Tibial nerve (tissue), 4 donors: ENCODE results near the gene PROK1. TPM values are rescaled to one million over a fixed set of nuclear protein-coding genes. Genes with fewer than 3 reads are reported as not detected.

Experiments used
- DNase-seq, 2 donors: peaks; one replicate each; pipeline ENCODE4 v3.0.0-alpha.2; 2019; ENCODE audit warnings: low spot score in 2 of 2
- H3K27ac ChIP-seq, 4 donors: fragments of 200-600 bp; sonication (generic) in 3 of 4; one replicate each; pipeline ENCODE4 v1.5.1; 2017 to 2019; ENCODE audit warnings: mild to moderate bottlenecking in 1 of 4
- H3K27me3 ChIP-seq, 2 donors: fragments of 200-600 bp; sonication (generic) in 1 of 2; one replicate each; pipeline versions ENCODE4 v1.5.1 to v1.6.0; 2017 to 2019
- H3K36me3 ChIP-seq, 3 donors: fragments of 200-600 bp; sonication (generic); one replicate each; pipeline ENCODE4 v1.5.1; 2018 to 2019
- H3K4me1 ChIP-seq, 4 donors: fragments of 200-600 bp; sonication (generic) in 3 of 4; one replicate each; pipeline ENCODE4 v1.5.1; 2017 to 2019
- H3K4me3 ChIP-seq, 4 donors: fragments of 200-600 bp; sonication (generic) in 3 of 4; one replicate each; pipeline ENCODE4 v1.5.1; 2017 to 2019; ENCODE audit warnings: mild to moderate bottlenecking in 1 of 4, moderate library complexity in 1 of 4
- H3K9me3 ChIP-seq, 4 donors: fragments of 200-600 bp; sonication (generic) in 3 of 4; one replicate each; pipeline ENCODE4 v1.5.1; 2017 to 2019
- CTCF ChIP-seq, 5 experiments: fragments of 200-600 bp in 3 of 5; fragments of 450-650 bp in 2 of 5; sonication (generic) in 3 of 5; IDR thresholded peaks; one replicate each; pipeline ENCODE4 v1.5.1; 2016 to 2019; ENCODE audit warnings: antibody characterized with exemption in 5 of 5, mild to moderate bottlenecking in 3 of 5, moderate library complexity in 2 of 5
- EP300 ChIP-seq, 2 donors: sonication (generic); formaldehyde crosslinking; IDR thresholded peaks; one replicate each; pipeline ENCODE4 v1.6.1; 2017; ENCODE audit warnings: antibody characterized with exemption in 2 of 2, mild to moderate bottlenecking in 1 of 2
- POLR2A ChIP-seq, 2 donors: fragments of 450-650 bp; IDR thresholded peaks; one replicate each; pipeline ENCODE4 v1.6.1; 2017; ENCODE audit warnings: antibody characterized with exemption in 2 of 2, mild to moderate bottlenecking in 2 of 2, moderate library complexity in 2 of 2
- WGBS, 2 donors: methylation state at CpG; one replicate each; pipeline ENCODE4 v1.1.5; 2018; 5-methylcytosine and 5-hydroxymethylcytosine counted together
- total RNA-seq, 4 donors: library from RNA; depleted of rRNA; stranded (reverse); fragments of >200 nt; gene quantifications; one replicate each; pipeline ENCODE4 v1.1.0, GENCODE V29; 2016

The PROK1 gene
- total RNA-seq, 4 donors from 2014 or later = 1.2 to 6.9 (median 4.6) TPM; not detected in 1

GRCh38 chr1:110426854-110427253 lies 24.1 kb upstream of the PROK1 start:
- WGBS, 2 donors = 36 to 61% methylated on average over 4 of the region's 4 CpGs
- H3K27ac ChIP-seq = no peak overlapping the region
- TF ChIP-seq POLR2A (IDR thresholded peaks at IDR 0.05) = no peak
- TF ChIP-seq EP300 (IDR thresholded peaks at IDR 0.05) = no peak
- no peak for TF ChIP-seq CTCF (IDR thresholded peaks at IDR 0.05)

GRCh38 chr1:110428946-110429345 lies 22.0 kb upstream of the PROK1 start:
- no peak overlapping the region for H3K4me3 ChIP-seq
- H3K4me1 ChIP-seq = peaks cover 0 to 9% (median 0%) of the 10 kb centered on the region in 4 donors
- peak overlapping the region in 1 of 4 donors; percentile 15 for H3K27ac ChIP-seq
- DNase-seq = peak in 1 of 2 donors; percentile 27
- H3K27me3 ChIP-seq = peaks cover 0 to 5% of the 10 kb centered on the region in 2 donors
- H3K9me3 ChIP-seq = no peaks in the 10 kb centered on the region
- H3K36me3 ChIP-seq = no peaks in the 10 kb centered on the region
- WGBS, 2 donors = 52 to 64% methylated on average over 4 of the region's 4 CpGs
- TF ChIP-seq CTCF (IDR thresholded peaks at IDR 0.05) (no peak), EP300 (IDR thresholded peaks at IDR 0.05) (peak in 1 of 2 donors; percentile 51), POLR2A (IDR thresholded peaks at IDR 0.05) (no peak)

More at GRCh38 chr1:110426854-110427253, 24.1 kb upstream of the PROK1 start:
- Histone ChIP-seq H3K27me3 (peaks cover 0 to 5% of the 10 kb centered on the region in 2 donors), H3K36me3 (no peaks in the 10 kb centered on the region), H3K9me3 (no peaks in the 10 kb centered on the region), H3K4me3 (no peak overlapping the region), H3K4me1 (peaks cover 0 to 9% (median 0%) of the 10 kb centered on the region in 4 donors)
- no peak for DNase-seq

- peaks cover 0 to 3% (median 0%) of the 10 kb centered on the region in 4 donors for H3K4me1 ChIP-seq
- peaks cover 0 to 5% of the 10 kb centered on the region in 2 donors for H3K27me3 ChIP-seq
- no peak overlapping the region for H3K4me3 ChIP-seq
- no peak for DNase-seq
- H3K9me3 ChIP-seq = no peaks in the 10 kb centered on the region
- H3K36me3 ChIP-seq = no peaks in the 10 kb centered on the region
- 63 to 66% methylated on average over 6 of the region's 6 CpGs for WGBS, 2 donors
- TF ChIP-seq CTCF (IDR thresholded peaks at IDR 0.05) (no peak), POLR2A (IDR thresholded peaks at IDR 0.05) (no peak), EP300 (IDR thresholded peaks at IDR 0.05) (no peak)
- H3K27ac ChIP-seq = no peak overlapping the region
Observed at GRCh38 chr1:110430366-110430765, 20.6 kb upstream of the PROK1 start.

GRCh38 chr1:110430901-110431300 lies 20.0 kb upstream of the PROK1 start:
- WGBS, 2 donors = 82 to 89% methylated on average over 4 of the region's 4 CpGs
- H3K36me3 ChIP-seq = no peaks in the 10 kb centered on the region
- DNase-seq = no peak
- no peak overlapping the region for H3K4me3 ChIP-seq
- peaks cover 0 to 5% of the 10 kb centered on the region in 2 donors for H3K27me3 ChIP-seq
- no peaks in the 10 kb centered on the region for H3K9me3 ChIP-seq
- no peak overlapping the region for H3K27ac ChIP-seq
- no peak for TF ChIP-seq POLR2A (IDR thresholded peaks at IDR 0.05)
- no peak for TF ChIP-seq EP300 (IDR thresholded peaks at IDR 0.05)
- no peak for TF ChIP-seq CTCF (IDR thresholded peaks at IDR 0.05)
- no peaks in the 10 kb centered on the region for H3K4me1 ChIP-seq

- WGBS, 2 donors = 91% methylated on average over 2 of the region's 2 CpGs
- H3K4me3 ChIP-seq = no peak overlapping the region
- TF ChIP-seq POLR2A (IDR thresholded peaks at IDR 0.05) = no peak
- no peak for TF ChIP-seq CTCF (IDR thresholded peaks at IDR 0.05)
- no peak for TF ChIP-seq EP300 (IDR thresholded peaks at IDR 0.05)
- H3K27ac ChIP-seq = no peak overlapping the region
- peaks cover 0 to 9% (median 0%) of the 10 kb centered on the region in 4 donors for H3K4me1 ChIP-seq
- no peak for DNase-seq
- H3K36me3 ChIP-seq = no peaks in the 10 kb centered on the region
- no peaks in the 10 kb centered on the region for H3K9me3 ChIP-seq
- peaks cover 0 to 5% of the 10 kb centered on the region in 2 donors for H3K27me3 ChIP-seq
Observed at GRCh38 chr1:110433213-110433612, 17.7 kb upstream of the PROK1 start.
